NCI-H2029 (cell line): ENCODE data around the gene MVK.
A peak's percentile ranks its signal among the peaks of the same experiment; 100 is the strongest.

Experiments used
- DNase-seq: peaks from one replicate; lab custom pipeline; 2025; lab: John Stamatoyannopoulos, UW

The MVK gene

GRCh38 chr12:109632342-109632741 is 58.7 kb downstream of the MVK start:
- no peak for DNase-seq

DNA sequence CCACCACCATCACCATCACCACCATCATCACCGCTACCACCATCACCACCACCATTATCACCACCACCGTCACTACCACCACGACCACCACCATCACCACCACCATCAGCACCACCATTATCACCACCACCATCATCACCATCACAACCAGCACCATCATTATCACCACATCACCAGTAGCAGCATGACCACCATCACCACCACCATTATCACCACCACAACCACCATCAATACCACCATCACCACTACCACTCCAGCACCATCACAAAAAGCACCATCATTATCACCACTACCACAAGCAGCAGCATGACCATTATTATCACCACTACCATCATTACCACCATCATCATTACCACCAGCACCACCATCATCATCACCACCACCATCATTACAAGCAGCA is 62.1 kb downstream of the MVK start:
- DNase-seq, result no peak

- DNase-seq, result no peak
Measured at GRCh38 chr12:109637348-109637747, 63.8 kb downstream of the MVK start.

GRCh38 chr12:109637996-109638395 is 64.4 kb downstream of the MVK start:
- no peak for DNase-seq

DNA sequence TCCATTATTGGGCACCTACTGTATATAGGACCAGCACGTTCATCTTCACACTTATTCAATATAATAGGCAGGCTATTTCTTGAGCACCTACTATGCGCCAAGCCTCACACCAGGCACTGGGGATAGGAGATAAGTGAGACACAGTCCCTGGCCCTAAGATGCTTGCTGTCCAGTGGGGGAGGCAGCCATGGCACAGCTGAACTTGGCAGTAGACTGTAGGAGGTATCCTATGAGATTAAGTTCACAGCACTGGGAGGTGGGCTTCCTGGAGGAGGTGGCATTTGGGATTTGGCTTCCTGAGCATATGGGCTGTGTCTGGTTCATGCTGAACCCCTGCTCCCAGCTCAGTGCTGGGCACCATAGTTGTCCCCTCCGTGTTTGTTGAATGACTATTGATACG is 65.1 kb downstream of the MVK start:
- DNase-seq, result no peak

DNA sequence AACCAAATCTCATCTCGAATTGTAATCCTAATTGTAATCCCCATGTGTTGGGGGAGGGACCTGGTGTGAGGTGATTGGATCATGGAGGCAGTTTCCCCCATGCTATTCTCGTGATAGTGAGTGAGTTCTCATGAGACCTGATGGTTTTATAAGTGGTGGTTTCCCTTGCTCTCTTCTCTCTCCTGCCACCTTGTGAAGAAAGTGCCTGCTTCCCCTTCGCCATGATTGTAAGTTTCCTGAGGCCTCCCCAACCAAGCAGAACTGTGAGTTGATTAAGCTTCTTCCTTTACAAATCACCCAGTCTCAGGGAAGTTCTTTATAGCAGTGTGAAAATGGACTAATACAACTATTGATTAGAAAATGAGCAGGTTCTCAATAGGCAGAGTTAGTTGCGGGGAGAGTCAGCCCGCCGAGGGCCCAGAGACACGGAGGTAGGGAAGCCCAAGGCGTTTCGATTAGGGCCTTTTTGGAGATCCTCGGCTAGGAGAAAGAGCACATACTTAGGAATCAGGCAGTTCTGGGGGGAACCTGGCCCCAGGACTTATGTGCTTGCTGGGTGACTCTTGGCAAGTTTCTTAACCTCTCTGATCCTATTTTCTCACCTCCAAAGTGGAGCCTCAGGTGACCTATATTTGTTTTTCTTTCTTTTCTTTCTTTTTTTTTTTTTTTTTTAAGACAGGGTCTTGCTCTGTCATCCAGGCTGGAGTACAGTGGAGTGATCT is 65.7 kb downstream of the MVK start:
- DNase-seq, result no peak

- peak; percentile 18 for DNase-seq
Measured at GRCh38 chr12:109640961-109641360, 67.4 kb downstream of the MVK start.

DNA sequence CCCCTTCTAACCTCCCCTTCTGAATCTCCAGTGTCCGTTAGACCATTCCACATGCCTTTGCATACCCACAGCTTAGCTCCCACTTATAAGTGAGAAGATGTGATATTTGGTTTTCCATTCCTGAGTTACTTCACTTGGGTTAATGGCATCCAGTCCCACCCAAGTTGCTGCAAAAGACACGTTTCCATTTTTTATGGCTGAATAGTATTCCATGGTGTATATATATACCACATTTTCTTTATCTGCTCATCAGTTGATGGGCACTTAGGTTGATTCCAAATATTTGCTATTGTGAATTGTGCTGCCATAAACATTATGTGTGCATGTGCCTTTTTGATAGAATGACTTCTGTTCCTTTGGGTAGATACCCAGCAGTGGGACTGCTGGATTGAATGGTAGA is 67.8 kb downstream of the MVK start:
- no peak for DNase-seq

DNA sequence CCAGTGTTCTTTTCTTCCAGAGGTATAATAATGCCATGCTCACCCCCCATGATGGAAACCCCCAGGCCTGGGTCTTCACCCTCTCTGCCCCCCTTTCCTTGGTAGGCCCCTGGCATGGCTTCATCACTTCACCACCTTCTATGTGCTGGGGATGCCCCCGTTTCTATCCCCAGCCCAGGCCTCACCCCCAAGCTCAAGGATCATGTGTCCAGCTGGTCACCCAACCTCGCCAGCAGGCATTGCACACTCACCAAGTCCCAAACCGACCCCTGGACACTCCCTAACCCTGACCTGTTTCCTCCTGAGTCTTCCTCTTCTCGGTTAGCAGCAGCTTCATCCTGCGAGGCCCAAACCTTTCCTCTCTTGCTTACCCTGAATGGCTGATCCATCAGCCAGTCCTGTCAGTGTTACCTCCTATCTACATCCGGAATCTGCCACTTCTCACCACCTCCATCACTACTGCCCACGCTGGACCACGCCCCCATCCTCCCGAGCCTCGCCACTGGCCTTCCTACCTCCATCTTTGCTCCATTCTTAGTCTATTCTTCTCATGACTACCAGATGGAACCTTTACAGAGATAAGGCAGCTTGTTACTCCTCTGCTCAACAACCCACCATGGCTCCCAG is 69.0 kb downstream of the MVK start:
- no peak for DNase-seq

GRCh38 chr12:109645194-109645593 is 71.6 kb downstream of the MVK start:
- DNase-seq, result no peak

DNA sequence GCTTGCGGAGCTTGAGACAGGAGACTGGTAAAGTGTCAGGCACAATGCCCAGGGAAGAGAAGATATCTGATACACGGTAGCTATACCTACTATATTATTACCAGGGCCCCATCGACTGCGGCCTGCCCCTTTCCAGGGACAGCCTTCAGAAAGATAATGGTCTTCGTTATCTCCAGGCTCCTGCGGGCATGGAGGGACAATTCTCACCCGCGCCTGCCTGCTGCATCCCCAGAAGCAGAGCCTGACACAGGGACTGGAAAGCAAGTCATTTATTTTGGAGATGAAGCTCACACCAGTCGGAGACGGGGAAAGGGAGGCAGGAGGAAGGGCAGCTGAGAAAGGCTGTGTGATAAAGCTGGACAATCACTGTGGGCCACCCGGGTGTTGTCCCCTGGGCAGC is 72.1 kb downstream of the MVK start:
- DNase-seq, result no peak
